ENCODE data around the gene C8A.

DNA sequence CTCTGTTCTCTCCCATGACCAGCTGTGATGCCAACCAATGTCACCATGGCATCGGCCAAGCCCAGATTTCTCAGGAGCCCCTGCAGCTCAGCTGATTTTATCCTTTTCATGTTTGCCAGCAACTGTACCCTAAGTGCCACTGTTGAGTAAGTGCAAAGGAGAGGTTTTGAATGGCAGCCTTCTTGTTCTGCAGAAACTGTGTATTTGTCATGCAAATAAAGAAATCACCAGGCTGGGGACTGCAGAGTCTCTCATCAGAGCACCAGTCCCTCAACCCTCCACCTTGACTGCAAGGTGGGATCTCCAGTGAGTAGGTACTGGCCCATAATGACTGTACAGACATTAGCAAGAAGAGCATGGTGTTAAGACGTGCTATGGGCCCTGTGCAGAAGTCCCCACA, 84.6 kb downstream of the C8A start:
- TF ChIP-seq MXI1 (IDR thresholded peaks at IDR 0.05; ENCODE audit: low read depth, low read length) (no peak), FOXK2 (IDR thresholded peaks at IDR 0.05) (no peak), DPF2 (IDR thresholded peaks at IDR 0.05) (no peak), EP300 (IDR thresholded peaks at IDR 0.05; ENCODE audit: borderline replicate concordance in 1 of 2, control insufficient read depth in 1 of 2, low read depth in 2 of 2, low read length in 2 of 2) (no peak), HCFC1 (IDR thresholded peaks at IDR 0.05; ENCODE audit: low read length) (no peak)
- TF ChIP-seq, protein P1, sequence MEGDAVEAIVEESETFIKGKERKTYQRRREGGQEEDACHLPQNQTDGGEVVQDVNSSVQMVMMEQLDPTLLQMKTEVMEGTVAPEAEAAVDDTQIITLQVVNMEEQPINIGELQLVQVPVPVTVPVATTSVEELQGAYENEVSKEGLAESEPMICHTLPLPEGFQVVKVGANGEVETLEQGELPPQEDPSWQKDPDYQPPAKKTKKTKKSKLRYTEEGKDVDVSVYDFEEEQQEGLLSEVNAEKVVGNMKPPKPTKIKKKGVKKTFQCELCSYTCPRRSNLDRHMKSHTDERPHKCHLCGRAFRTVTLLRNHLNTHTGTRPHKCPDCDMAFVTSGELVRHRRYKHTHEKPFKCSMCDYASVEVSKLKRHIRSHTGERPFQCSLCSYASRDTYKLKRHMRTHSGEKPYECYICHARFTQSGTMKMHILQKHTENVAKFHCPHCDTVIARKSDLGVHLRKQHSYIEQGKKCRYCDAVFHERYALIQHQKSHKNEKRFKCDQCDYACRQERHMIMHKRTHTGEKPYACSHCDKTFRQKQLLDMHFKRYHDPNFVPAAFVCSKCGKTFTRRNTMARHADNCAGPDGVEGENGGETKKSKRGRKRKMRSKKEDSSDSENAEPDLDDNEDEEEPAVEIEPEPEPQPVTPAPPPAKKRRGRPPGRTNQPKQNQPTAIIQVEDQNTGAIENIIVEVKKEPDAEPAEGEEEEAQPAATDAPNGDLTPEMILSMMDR (IDR thresholded peaks at IDR 0.05 in 2 of 3, conservative IDR thresholded peaks at IDR 0.05 in 1 of 3; ENCODE audit: control insufficient read depth in 2 of 3, extremely low read depth in 1 of 3, insufficient read depth in 1 of 3, low read depth in 3 of 3, low read length in 3 of 3), result no peak
- TF ChIP-seq, protein P2, sequence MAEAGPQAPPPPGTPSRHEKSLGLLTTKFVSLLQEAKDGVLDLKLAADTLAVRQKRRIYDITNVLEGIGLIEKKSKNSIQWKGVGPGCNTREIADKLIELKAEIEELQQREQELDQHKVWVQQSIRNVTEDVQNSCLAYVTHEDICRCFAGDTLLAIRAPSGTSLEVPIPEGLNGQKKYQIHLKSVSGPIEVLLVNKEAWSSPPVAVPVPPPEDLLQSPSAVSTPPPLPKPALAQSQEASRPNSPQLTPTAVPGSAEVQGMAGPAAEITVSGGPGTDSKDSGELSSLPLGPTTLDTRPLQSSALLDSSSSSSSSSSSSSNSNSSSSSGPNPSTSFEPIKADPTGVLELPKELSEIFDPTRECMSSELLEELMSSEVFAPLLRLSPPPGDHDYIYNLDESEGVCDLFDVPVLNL (IDR thresholded peaks at IDR 0.05; ENCODE audit: low read depth, low read length), result no peak

Measured in GM12878 (cell line).